Kidney (tissue), 14 donors: ENCODE results near the gene IFI27L1. TPM values are rescaled to one million over a fixed set of nuclear protein-coding genes. Genes with fewer than 3 reads are reported as not detected.

Experiments
- DNase-seq, 5 donors: peaks; one replicate each; pipeline ENCODE4 v3.0.0-alpha.2; 2013 to 2020
- FAIRE-seq: peaks from 2 replicates; lab custom pipeline; 2012; peaks lifted over from hg19 to GRCh38; lab: Jason Lieb, UNC
- H3K27ac ChIP-seq, 2 donors: one replicate each; pipeline ENCODE4 v1.7.0; 2013; ENCODE audit warnings: low read depth in 2 of 2, low read length in 2 of 2, inconsistent platforms in 1 of 2
- H3K27me3 ChIP-seq: one replicate; pipeline ENCODE4 v1.7.1; 2013; ENCODE audit warnings: low read length, inconsistent platforms; ENCODE audit not compliant: control insufficient read depth, insufficient read depth
- H3K36me3 ChIP-seq, 3 donors: one replicate each; pipeline versions ENCODE4 v1.7.0 to v1.7.1; 2013; ENCODE audit warnings: low read length in 3 of 3, control low read depth in 1 of 3, inconsistent platforms in 1 of 3; ENCODE audit not compliant: insufficient read depth in 3 of 3, control insufficient read depth in 2 of 3
- H3K4me1 ChIP-seq, 3 donors: one replicate each; pipeline versions ENCODE4 v1.7.0 to v1.7.1; 2013; ENCODE audit warnings: low read length in 3 of 3, inconsistent platforms in 1 of 3, low read depth in 1 of 3; ENCODE audit not compliant: control insufficient read depth in 2 of 3, insufficient read depth in 2 of 3
- H3K4me3 ChIP-seq, 3 donors: one replicate each; pipeline versions ENCODE4 v1.7.0 to v1.8.1; 2013; ENCODE audit warnings: low read length in 3 of 3, control low read depth in 1 of 3, inconsistent platforms in 1 of 3
- H3K9ac ChIP-seq, 3 donors: one replicate each; pipeline versions ENCODE4 v1.7.0 to v1.7.1; 2013; ENCODE audit warnings: low read length in 3 of 3, control low read depth in 1 of 3, inconsistent platforms in 1 of 3
- H3K9me3 ChIP-seq, 3 donors: one replicate each; pipeline versions ENCODE4 v1.7.0 to v1.7.1; 2013; ENCODE audit warnings: low read length in 3 of 3, control low read depth in 1 of 3, inconsistent platforms in 1 of 3; ENCODE audit not compliant: control insufficient read depth in 2 of 3, insufficient read depth in 1 of 3
- CTCF ChIP-seq: IDR thresholded peaks from 3 replicates; pipeline ENCODE4 v1.5.1; 2012; ENCODE audit warnings: mild to moderate bottlenecking, moderate library complexity, borderline replicate concordance; ENCODE audit not compliant: insufficient read depth; ENCODE audit errors: extremely low read depth
- intact Hi-C: fragments of 100-400 bp; cut with DNase I; formaldehyde crosslinking; loops from one replicate; pipeline ENCODE4 v1.11.1; 2022
- polyA plus RNA-seq: library from polyadenylated mRNA; stranded (reverse); fragments of 350-450 nt; fragmentation: Illumina TruSeq; extraction: RNeasy Lipid Tissue Mini Kit (QIAGEN cat#74804); gene quantifications from one replicate; pipeline ENCODE4 v1.2.3, GENCODE V29; 2014; ENCODE audit warnings: low read depth, low replicate concordance; ENCODE audit not compliant: insufficient read depth
- total RNA-seq: library from RNA; stranded (reverse); fragmentation: NEBNext Ultra II Directional; extraction: Animal tissue kit (Norgen Biotek cat#: 25700); gene quantifications from one replicate; pipeline ENCODE4 v1.2.1, GENCODE V29; 2021
- donor health status: control.
- donor health status: control.
- donor health status: control.
- donor health status: control.
- donor health status: control.
- donor health status: DM: yes; HTN: yes; CAD: no.
- donor health status: Normal renal cell carcinoma (clear cell type).

IFI27L1 gene
- total and polyA plus RNA-seq, 2 donors from 2014 or later = 22.5 to 30.6 TPM

GRCh38 chr14:94038921-94039629 lies 42.0 kb upstream of the IFI27L1 start:
- Histone ChIP-seq H3K36me3 (no peaks in the 10 kb centered on the region), H3K27ac (no peak overlapping the region), H3K9me3 (no peaks in the 10 kb centered on the region), H3K27me3 (no peaks in the 10 kb centered on the region), H3K4me1 (no peaks in the 10 kb centered on the region), H3K4me3 (no peak overlapping the region), H3K9ac (no peak overlapping the region)
- intact Hi-C loops = no loop called here
- FAIRE-seq (no peak), DNase-seq (no peak)
- TF ChIP-seq CTCF = no peak

GRCh38 chr14:94040247-94040646 lies 40.9 kb upstream of the IFI27L1 start:
- H3K9me3 ChIP-seq = no peaks in the 10 kb centered on the region
- DNase-seq (no peak), FAIRE-seq (no peak)
- no peak overlapping the region for H3K27ac ChIP-seq
- intact Hi-C loops = no loop called here
- peaks cover 0 to 2% (median 0%) of the 10 kb centered on the region in 3 donors for H3K36me3 ChIP-seq
- no peak overlapping the region for H3K9ac ChIP-seq
- H3K27me3 ChIP-seq = no peaks in the 10 kb centered on the region
- no peak overlapping the region for H3K4me3 ChIP-seq
- no peaks in the 10 kb centered on the region for H3K4me1 ChIP-seq
- TF ChIP-seq CTCF = no peak

- H3K4me1 ChIP-seq = no peaks in the 10 kb centered on the region
- DNase-seq (no peak), FAIRE-seq (no peak)
- peaks cover 0 to 5% (median 2%) of the 10 kb centered on the region in 3 donors for H3K36me3 ChIP-seq
- H3K9me3 ChIP-seq = no peaks in the 10 kb centered on the region
- no peak overlapping the region for H3K9ac ChIP-seq
- intact Hi-C loops = no loop called here
- no peak for TF ChIP-seq CTCF
- no peak overlapping the region for H3K27ac ChIP-seq
- no peaks in the 10 kb centered on the region for H3K27me3 ChIP-seq
- H3K4me3 ChIP-seq = no peak overlapping the region
Measured at GRCh38 chr14:94040796-94041195, 40.3 kb upstream of the IFI27L1 start.
